Kidney (tissue), 14 donors: ENCODE data around the gene B4GALT4. TPM values are rescaled to one million over a fixed set of nuclear protein-coding genes. Genes with fewer than 3 reads are reported as not detected.

Source experiments
- DNase-seq, 5 donors: peaks; one replicate each; pipeline ENCODE4 v3.0.0-alpha.2; 2013 to 2020
- FAIRE-seq: peaks from 2 replicates; lab custom pipeline; 2012; peaks lifted over from hg19 to GRCh38; lab: Jason Lieb, UNC
- H3K27ac ChIP-seq, 2 donors: one replicate each; pipeline ENCODE4 v1.7.0; 2013; ENCODE audit warnings: low read depth in 2 of 2, low read length in 2 of 2, inconsistent platforms in 1 of 2
- H3K27me3 ChIP-seq: one replicate; pipeline ENCODE4 v1.7.1; 2013; ENCODE audit warnings: low read length, inconsistent platforms; ENCODE audit not compliant: control insufficient read depth, insufficient read depth
- H3K36me3 ChIP-seq, 3 donors: one replicate each; pipeline versions ENCODE4 v1.7.0 to v1.7.1; 2013; ENCODE audit warnings: low read length in 3 of 3, control low read depth in 1 of 3, inconsistent platforms in 1 of 3; ENCODE audit not compliant: insufficient read depth in 3 of 3, control insufficient read depth in 2 of 3
- H3K4me1 ChIP-seq, 3 donors: one replicate each; pipeline versions ENCODE4 v1.7.0 to v1.7.1; 2013; ENCODE audit warnings: low read length in 3 of 3, inconsistent platforms in 1 of 3, low read depth in 1 of 3; ENCODE audit not compliant: control insufficient read depth in 2 of 3, insufficient read depth in 2 of 3
- H3K4me3 ChIP-seq, 3 donors: one replicate each; pipeline versions ENCODE4 v1.7.0 to v1.8.1; 2013; ENCODE audit warnings: low read length in 3 of 3, control low read depth in 1 of 3, inconsistent platforms in 1 of 3
- H3K9ac ChIP-seq, 3 donors: one replicate each; pipeline versions ENCODE4 v1.7.0 to v1.7.1; 2013; ENCODE audit warnings: low read length in 3 of 3, control low read depth in 1 of 3, inconsistent platforms in 1 of 3
- H3K9me3 ChIP-seq, 3 donors: one replicate each; pipeline versions ENCODE4 v1.7.0 to v1.7.1; 2013; ENCODE audit warnings: low read length in 3 of 3, control low read depth in 1 of 3, inconsistent platforms in 1 of 3; ENCODE audit not compliant: control insufficient read depth in 2 of 3, insufficient read depth in 1 of 3
- CTCF ChIP-seq: IDR thresholded peaks from 3 replicates; pipeline ENCODE4 v1.5.1; 2012; ENCODE audit warnings: mild to moderate bottlenecking, moderate library complexity, borderline replicate concordance; ENCODE audit not compliant: insufficient read depth; ENCODE audit errors: extremely low read depth
- intact Hi-C: fragments of 100-400 bp; cut with DNase I; formaldehyde crosslinking; loops from one replicate; pipeline ENCODE4 v1.11.1; 2022
- polyA plus RNA-seq: library from polyadenylated mRNA; stranded (reverse); fragments of 350-450 nt; fragmentation: Illumina TruSeq; extraction: RNeasy Lipid Tissue Mini Kit (QIAGEN cat#74804); gene quantifications from one replicate; pipeline ENCODE4 v1.2.3, GENCODE V29; 2014; ENCODE audit warnings: low read depth, low replicate concordance; ENCODE audit not compliant: insufficient read depth
- total RNA-seq: library from RNA; stranded (reverse); fragmentation: NEBNext Ultra II Directional; extraction: Animal tissue kit (Norgen Biotek cat#: 25700); gene quantifications from one replicate; pipeline ENCODE4 v1.2.1, GENCODE V29; 2021
- donor health status: control.
- donor health status: control.
- donor health status: control.
- donor health status: control.
- donor health status: control.
- donor health status: DM: yes; HTN: yes; CAD: no.
- donor health status: Normal renal cell carcinoma (clear cell type).

Gene B4GALT4
- total and polyA plus RNA-seq, 2 donors from 2014 or later, result 23.1 to 29.9 TPM

GRCh38 chr3:119240101-119240590 is 532 bp downstream of the B4GALT4 start:
- DNase-seq (peak in 4 of 5 donors; percentile 70 to 87 (median 74)), FAIRE-seq (no peak)
- Histone ChIP-seq H3K4me1 (peaks cover 0 to 11% (median 8%) of the 10 kb centered on the region in 3 donors), H3K27me3 (no peaks in the 10 kb centered on the region), H3K27ac (peak overlapping the region; percentile 85 to 94), H3K9ac (peak overlapping the region; percentile 37 to 80 (median 76)), H3K4me3 (peak overlapping the region; percentile 68 to 75 (median 70)), H3K36me3 (peaks cover 0 to 7% (median 4%) of the 10 kb centered on the region in 3 donors), H3K9me3 (no peaks in the 10 kb centered on the region)
- intact Hi-C loops, result no loop called here
- no peak for TF ChIP-seq CTCF

- H3K27me3 ChIP-seq, result no peaks in the 10 kb centered on the region
- H3K9me3 ChIP-seq, result no peaks in the 10 kb centered on the region
- intact Hi-C loops, result no loop called here
- peaks cover 0 to 11% (median 9%) of the 10 kb centered on the region in 3 donors for H3K4me1 ChIP-seq
- FAIRE-seq, result no peak
- H3K27ac ChIP-seq, result peak overlapping the region; percentile 20 to 94
- peak overlapping the region in 2 of 3 donors; percentile 6 to 53 for H3K9ac ChIP-seq
- peaks cover 0 to 12% (median 7%) of the 10 kb centered on the region in 3 donors for H3K36me3 ChIP-seq
- no peak for DNase-seq
- peak overlapping the region; percentile 68 to 75 (median 70) for H3K4me3 ChIP-seq
- TF ChIP-seq CTCF, result no peak
Measured at GRCh38 chr3:119239206-119239820, 1.4 kb downstream of the B4GALT4 start.

GRCh38 chr3:119238363-119238762 is 2.3 kb downstream of the B4GALT4 start:
- no peak for TF ChIP-seq CTCF
- FAIRE-seq (no peak), DNase-seq (no peak)
- intact Hi-C loops, result no loop called here
- no peak overlapping the region for H3K27ac ChIP-seq
- H3K4me3 ChIP-seq, result peak overlapping the region in 2 of 3 donors; percentile 4 to 23
- H3K9me3 ChIP-seq, result no peaks in the 10 kb centered on the region
- peaks cover 0 to 15% (median 7%) of the 10 kb centered on the region in 3 donors for H3K36me3 ChIP-seq
- H3K27me3 ChIP-seq, result no peaks in the 10 kb centered on the region
- peaks cover 0 to 11% (median 9%) of the 10 kb centered on the region in 3 donors for H3K4me1 ChIP-seq
- H3K9ac ChIP-seq, result no peak overlapping the region
